GM19240 (cell line): ENCODE results near the gene KIF3C.
"Not testable (repeated sequence)": the region's sequence is repeated elsewhere in the genome, so short reads cannot be mapped to it uniquely, and the experiment has no call there.

Experiments
- DNase-seq: peaks from one replicate; pipeline ENCODE4 v3.0.0; 2011; ENCODE audit warnings: low spot score; ENCODE audit not compliant: insufficient read length

KIF3C gene

DNA sequence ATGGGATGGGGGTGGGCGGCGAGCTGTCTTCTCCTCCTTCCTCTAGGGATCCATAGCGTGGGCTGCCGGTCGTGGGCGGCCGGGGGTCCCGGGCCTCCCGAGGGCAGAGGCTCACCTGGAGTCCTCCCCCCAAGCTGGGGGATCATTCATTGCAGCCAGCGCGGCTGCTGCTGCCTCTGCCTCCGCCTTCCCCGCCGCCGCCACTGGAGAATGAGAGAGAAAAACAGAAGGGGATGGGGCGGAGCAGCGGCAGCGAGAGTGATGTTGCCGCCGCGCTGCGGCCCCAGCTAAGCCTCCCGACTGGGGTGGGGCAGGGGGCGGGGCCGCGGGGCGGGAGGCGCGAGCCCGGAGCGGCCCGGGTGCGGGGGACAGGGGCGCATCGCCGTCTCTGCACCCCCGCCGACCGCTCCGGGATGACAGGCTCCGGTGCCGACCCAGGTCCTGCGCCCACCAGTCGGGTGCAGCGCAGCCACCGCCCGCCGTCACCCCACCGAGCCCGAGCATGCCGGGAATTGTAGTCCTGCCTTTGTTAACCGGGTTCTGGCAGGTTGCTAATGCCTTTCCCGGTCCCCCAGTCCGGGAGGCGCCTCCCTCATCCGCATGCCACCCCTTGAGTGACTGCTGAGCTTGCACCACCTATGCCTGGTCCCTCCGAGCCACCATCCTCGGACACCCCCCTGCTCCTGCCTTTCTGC, at the start of gene KIF3C:
KIF3C (minus strand) TSS at position 225 of the 695 bp plus-strand sequence. CDS start 580 bp downstream, outside the sequence.
- peak; percentile 51 for DNase-seq

GRCh38 chr2:26028083-26028482, 45.8 kb upstream of the KIF3C start:
- not testable (repeated sequence) for DNase-seq

GRCh38 chr2:26025509-26025908, 43.2 kb upstream of the KIF3C start:
- no peak for DNase-seq

GRCh38 chr2:26024260-26024659, 42.0 kb upstream of the KIF3C start:
- no peak for DNase-seq

DNA sequence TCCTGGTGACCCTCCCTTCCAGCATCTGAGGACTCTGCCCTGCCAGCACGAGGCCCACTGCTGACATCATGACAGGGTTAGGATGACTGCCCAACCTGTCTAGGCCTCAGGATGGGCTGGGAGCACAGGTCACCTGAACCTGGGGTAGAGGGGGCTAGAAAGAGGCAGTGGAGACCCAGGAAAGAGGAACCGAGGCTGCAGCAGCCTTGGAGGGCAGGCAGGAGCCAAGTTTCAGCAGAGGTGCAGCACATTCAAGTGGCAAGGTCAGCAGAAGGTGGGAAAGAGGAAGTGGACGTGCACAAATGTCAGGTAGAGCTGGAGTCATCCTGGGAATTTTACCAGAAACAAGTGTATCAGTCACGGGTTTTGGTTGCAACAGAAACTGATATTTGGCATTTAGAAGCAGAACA, 37.9 kb upstream of the KIF3C start:
- DNase-seq = no peak

- no peak for DNase-seq
Measured at GRCh38 chr2:26018184-26019055, 36.1 kb upstream of the KIF3C start.

GRCh38 chr2:26017464-26018183, 35.3 kb upstream of the KIF3C start:
- DNase-seq = no peak

DNA sequence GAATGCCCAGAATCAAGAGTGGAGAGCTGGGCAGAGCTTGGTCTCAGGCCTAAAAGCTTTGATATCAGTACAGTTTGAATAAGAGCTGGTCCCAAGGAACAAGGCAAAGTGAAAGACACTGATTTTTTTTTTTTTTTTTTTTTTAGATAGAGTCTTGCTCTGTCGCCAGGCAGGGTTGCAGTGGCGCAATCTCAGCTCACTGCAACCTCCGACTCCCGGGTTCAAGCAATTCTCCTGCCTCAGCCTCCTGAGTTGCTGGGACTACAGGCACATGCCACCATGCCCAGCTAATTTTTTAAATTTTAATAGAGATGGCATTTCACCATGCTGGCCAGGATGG, 34.4 kb upstream of the KIF3C start:
- not testable (repeated sequence) for DNase-seq

- no peak for DNase-seq
Measured at GRCh38 chr2:26016012-26016705, 33.9 kb upstream of the KIF3C start.

- DNase-seq = no peak
Measured at GRCh38 chr2:26013668-26014067, 31.4 kb upstream of the KIF3C start.

DNA sequence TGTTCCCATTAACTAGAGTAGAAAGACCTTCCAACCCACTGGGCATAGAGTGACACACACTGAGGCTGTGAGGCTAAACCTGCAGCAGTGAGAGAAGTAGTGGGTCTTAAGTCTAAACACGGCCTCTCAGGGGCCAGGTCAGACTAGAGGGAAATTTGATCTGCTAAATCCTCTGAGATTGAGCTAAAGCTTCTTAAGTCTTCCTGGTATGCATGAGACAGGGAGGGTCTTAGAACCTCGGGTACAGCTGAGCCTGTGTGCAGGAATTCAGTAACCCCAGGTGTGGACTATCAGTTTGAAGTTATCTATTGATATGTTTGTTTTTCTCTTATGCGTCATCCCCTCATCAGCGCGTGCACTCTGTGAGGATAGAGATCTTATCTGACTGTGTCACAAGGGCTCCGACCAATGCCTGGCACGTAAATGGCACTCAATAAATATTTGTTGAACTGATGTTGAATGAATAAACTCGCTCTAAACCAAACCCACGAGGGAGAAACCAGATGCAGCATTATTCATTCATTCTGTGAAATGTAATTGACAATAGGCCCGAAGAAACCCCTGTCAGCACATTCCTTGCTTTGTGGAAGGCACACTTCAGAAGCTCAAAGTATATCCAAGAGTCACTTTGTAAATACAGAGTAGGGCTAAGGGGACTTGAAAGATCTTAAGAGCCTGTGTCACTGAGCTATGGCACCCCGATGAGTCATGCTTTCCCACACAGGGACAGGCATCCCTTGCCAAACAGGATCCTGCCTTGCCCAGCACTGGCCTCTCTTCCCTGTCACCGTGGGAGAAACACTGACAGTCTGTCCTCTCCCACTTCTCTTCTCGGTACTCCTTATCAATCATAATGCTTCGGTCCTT, 29.9 kb upstream of the KIF3C start:
- no peak for DNase-seq

- no peak for DNase-seq
Measured at GRCh38 chr2:26011609-26011989, 29.3 kb upstream of the KIF3C start.

GRCh38 chr2:26010943-26011342, 28.6 kb upstream of the KIF3C start:
- DNase-seq = no peak

DNA sequence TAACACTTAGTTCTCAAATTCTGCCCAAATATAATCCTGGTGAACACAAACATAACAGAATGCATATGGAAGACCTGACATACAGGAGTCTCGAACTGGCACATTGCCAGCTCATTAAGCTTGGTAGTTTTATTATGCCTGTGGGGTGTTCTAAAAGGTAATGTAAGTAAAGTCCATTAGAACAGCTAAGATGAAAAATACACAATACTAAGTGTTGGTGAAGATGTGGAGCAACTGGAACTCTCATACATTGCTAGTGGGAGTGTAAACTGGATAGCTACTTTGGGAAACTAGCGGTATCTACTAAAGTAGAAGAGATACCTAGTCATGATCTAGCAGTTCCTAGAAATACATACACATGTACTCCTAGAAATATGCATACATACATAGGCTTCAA, 27.3 kb upstream of the KIF3C start:
- DNase-seq = no peak

GRCh38 chr2:26008851-26009566, 26.7 kb upstream of the KIF3C start:
- no peak for DNase-seq

- DNase-seq = no peak
Measured at GRCh38 chr2:26008095-26008494, 25.8 kb upstream of the KIF3C start.

DNA sequence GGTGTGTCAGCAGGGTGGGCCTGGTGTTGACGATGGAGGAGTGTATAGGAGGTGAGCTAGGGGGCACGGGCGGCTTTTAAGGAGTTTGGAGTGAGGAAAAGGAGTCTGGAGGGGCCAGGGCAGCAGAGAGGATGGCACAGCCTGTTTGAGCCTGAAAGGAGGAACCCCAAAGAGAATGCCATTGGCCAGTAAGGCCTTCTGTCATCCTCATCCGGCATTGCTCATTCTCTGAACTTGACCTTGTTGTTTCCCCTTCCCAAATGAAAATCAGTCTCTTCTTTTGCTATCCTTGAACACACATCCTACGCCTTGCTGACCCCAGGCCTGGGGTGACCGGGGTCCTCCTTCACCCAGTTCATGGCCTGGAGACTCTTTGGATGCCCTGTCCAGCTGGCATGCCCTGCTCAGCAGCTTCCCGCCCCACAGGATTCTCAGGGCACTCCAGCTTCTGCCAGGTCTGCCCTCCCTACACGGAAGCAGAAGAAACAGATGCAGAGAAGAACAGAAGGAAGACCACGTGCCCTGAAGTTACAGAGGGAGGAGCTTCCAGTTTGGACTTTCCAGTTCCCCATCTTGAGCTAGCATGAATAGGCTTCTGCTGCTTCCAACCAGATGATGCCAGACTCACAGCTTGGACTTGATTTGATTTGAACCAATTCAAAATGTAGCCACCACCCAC, 20.5 kb upstream of the KIF3C start:
- no peak for DNase-seq

- DNase-seq = no peak
Measured at GRCh38 chr2:26001743-26002351, 19.6 kb upstream of the KIF3C start.

DNA sequence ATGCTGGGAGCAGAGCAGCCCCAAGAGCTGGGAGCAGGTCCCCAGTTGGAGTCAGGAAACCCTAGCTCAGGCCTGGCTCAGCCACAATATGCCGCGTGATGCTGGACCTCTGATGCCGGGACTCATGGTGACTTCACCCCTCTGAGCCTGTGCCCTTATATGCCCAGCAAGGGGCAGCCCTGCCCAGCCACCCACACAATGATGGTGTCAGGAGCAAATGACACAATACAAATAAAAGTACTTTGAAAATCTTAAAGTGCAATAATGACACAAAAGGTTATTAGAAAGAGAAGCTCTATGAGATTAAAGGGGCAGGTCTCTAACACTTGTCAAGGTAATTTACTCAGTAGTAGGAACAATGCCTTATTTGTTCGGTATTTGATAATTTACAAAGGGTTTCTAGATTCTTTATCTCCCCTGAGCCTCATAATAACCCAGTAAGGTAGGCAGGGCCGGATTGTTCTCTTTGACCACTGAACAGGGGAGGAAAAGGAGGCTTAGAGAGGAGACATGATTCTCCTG, 18.3 kb upstream of the KIF3C start:
- DNase-seq = no peak
